Upper lobe of right lung (tissue), 1 donor: Measurements from ENCODE around the gene PHACTR4. TPM values are rescaled to one million over a fixed set of nuclear protein-coding genes. Genes with fewer than 3 reads are reported as not detected.
"Not testable (repeated sequence)": the region's sequence is repeated elsewhere in the genome, so short reads cannot be mapped to it uniquely, and the experiment has no call there.

Experiments
- ATAC-seq: fragments of 200-7000 bp; cut with Tn5 transposase; one replicate; pipeline ENCODE4 v1.9.1; 2020; ENCODE audit warnings: mild to moderate bottlenecking, moderate library complexity
- DNase-seq: peaks from one replicate; pipeline ENCODE4 v3.0.0-alpha.2; 2020
- H3K27ac ChIP-seq: fragments of 200-600 bp; one replicate; pipeline ENCODE4 v1.8.0; 2022
- H3K27me3 ChIP-seq: fragments of 200-600 bp; one replicate; pipeline ENCODE4 v1.8.0; 2022; ENCODE audit warnings: mild to moderate bottlenecking
- H3K36me3 ChIP-seq: fragments of 200-600 bp; one replicate; pipeline ENCODE4 v1.8.0; 2022
- H3K4me1 ChIP-seq: fragments of 200-600 bp; one replicate; pipeline ENCODE4 v1.8.0; 2022
- H3K4me3 ChIP-seq: fragments of 200-600 bp; one replicate; pipeline ENCODE4 v1.8.0; 2022; ENCODE audit warnings: mild to moderate bottlenecking
- H3K9me3 ChIP-seq: fragments of 200-600 bp; one replicate; pipeline ENCODE4 v1.8.0; 2022
- intact Hi-C: fragments of 100-400 bp; cut with DNase I; formaldehyde crosslinking; loops from one replicate; pipeline ENCODE4 v1.11.0; 2022
- total RNA-seq: library from RNA; stranded (reverse); fragmentation: NEBNext Ultra II Directional; extraction: Animal tissue kit (Norgen Biotek cat#: 25700); gene quantifications from one replicate; pipeline ENCODE4 v1.2.1, GENCODE V29; 2021
- TF ChIP-seq, protein P1 (sequence below): fragments of 200-600 bp; IDR thresholded peaks from one replicate; pipeline ENCODE4 v1.8.0; 2022; ENCODE audit warnings: antibody characterized with exemption
- donor health status: DM: no; HTN: yes; CAD: no; lungs with severe emphysema.

The PHACTR4 gene
- total RNA-seq, 1 donor from 2014 or later: 43.2 TPM

DNA sequence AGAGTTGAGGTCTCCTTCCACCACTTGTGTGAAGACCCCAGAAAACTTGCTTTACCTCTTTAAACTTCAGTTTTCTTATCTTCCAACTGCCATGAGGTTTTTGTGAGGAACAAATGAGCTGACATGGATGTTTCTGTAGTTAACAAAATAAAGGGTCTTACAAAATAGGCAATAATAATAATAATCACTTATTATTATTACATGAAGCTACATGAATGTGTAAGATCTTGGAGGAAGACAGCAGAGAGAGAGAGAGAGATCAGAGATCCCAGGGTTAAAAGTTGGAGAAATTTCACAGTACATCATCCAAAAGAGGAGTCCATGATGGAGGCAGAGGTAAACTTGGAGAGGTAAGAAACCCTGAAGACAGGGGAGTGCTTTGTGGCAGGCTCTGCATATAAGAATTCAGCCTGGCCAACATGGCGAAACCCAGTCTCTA lies 147.0 kb downstream of the PHACTR4 start:
- DNase-seq (no peak), ATAC-seq (no peak)
- intact Hi-C loops: loop anchor here (10.0 kb wide), 1 partner anchor 78 kb away; the partner anchor contains the start of gene RAB42
- no peaks in the 10 kb centered on the region for H3K27me3 ChIP-seq
- no peak overlapping the region for H3K27ac ChIP-seq
- TF ChIP-seq, protein P1, sequence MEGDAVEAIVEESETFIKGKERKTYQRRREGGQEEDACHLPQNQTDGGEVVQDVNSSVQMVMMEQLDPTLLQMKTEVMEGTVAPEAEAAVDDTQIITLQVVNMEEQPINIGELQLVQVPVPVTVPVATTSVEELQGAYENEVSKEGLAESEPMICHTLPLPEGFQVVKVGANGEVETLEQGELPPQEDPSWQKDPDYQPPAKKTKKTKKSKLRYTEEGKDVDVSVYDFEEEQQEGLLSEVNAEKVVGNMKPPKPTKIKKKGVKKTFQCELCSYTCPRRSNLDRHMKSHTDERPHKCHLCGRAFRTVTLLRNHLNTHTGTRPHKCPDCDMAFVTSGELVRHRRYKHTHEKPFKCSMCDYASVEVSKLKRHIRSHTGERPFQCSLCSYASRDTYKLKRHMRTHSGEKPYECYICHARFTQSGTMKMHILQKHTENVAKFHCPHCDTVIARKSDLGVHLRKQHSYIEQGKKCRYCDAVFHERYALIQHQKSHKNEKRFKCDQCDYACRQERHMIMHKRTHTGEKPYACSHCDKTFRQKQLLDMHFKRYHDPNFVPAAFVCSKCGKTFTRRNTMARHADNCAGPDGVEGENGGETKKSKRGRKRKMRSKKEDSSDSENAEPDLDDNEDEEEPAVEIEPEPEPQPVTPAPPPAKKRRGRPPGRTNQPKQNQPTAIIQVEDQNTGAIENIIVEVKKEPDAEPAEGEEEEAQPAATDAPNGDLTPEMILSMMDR: no peak
- peaks cover 41% of the 10 kb centered on the region for H3K36me3 ChIP-seq
- peaks cover 15% of the 10 kb centered on the region for H3K4me1 ChIP-seq
- no peaks in the 10 kb centered on the region for H3K9me3 ChIP-seq
- H3K4me3 ChIP-seq: no peak overlapping the region

DNA sequence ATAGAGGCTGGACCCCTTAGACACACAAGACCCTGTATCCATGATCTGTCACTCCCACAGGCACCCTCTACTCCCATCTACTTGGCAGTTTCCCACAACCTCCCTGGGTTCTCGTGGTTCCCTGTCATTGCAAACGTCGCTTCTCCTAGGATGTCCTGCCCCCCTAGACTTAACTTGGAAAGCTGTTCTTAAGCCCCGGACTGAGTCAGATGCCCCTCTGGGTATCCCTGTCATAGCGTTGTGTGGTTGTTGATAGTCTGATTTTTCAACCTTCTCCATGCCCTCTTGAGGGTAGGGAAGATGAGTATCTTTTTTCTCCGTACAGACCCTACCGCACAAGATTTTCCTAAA lies 148.1 kb downstream of the PHACTR4 start:
- intact Hi-C loops: loop anchor here (10.0 kb wide), 1 partner anchor 77 kb away; the partner anchor contains the start of gene RAB42

DNA sequence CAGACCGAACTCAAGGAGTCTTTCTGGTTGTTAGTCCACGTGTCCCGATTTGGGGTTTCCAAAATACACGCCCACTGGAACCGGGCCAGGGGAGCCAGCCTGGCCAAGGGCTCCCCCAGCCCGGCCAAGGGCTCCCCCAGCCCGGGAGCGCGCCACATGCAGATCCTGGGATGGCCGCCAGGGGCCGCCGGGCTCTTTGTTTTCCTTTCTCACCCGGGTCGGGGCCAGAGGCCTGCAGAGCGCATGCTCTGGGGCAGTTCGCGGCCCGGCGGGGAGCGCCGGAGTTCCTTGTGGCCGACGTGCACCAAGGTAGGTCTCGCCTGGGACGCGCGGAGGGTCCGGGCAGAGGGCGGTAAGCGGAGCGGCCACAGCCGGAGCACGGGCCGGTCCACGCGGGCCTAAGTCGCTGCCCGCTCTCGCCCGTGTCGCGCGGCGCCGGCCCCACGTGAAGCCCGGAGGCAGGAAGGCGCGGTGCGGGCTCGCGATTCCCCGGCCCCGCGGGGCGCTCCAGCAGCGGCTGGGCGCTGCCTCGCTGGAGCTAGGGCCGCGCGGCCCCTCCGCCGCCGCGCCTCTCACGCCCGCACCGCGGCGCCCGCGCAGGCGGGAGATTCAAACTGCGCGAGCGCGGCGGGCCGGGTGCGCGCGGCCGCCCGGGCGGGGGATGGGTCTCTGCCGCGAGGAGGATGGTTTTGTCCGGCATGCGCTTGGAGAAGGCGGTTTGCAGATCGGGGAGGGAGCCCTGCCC lies 148.6 kb downstream of the PHACTR4 start:
- H3K27me3 ChIP-seq: no peaks in the 10 kb centered on the region
- H3K9me3 ChIP-seq: no peaks in the 10 kb centered on the region
- peak overlapping the region; percentile 78 for H3K27ac ChIP-seq
- H3K4me3 ChIP-seq: peak overlapping the region; percentile 72
- peaks cover 14% of the 10 kb centered on the region for H3K4me1 ChIP-seq
- peaks cover 25% of the 10 kb centered on the region for H3K36me3 ChIP-seq
- ATAC-seq: peak; percentile 97
- peak; percentile 95 for DNase-seq
- intact Hi-C loops: loop anchor here (10.0 kb wide), 1 partner anchor 77 kb away; the partner anchor contains the start of gene RAB42
- TF ChIP-seq, protein P1: peak; percentile 100

More for the DNA sequence above, 148.1 kb downstream of the PHACTR4 start:
- Histone ChIP-seq H3K9me3 (no peaks in the 10 kb centered on the region), H3K4me3 (peak overlapping the region; percentile 72), H3K4me1 (peaks cover 14% of the 10 kb centered on the region), H3K36me3 (peaks cover 30% of the 10 kb centered on the region), H3K27me3 (no peaks in the 10 kb centered on the region), H3K27ac (peak overlapping the region; percentile 78)
- no peak for DNase-seq
- TF ChIP-seq, protein P1: no peak
- ATAC-seq: no peak

DNA sequence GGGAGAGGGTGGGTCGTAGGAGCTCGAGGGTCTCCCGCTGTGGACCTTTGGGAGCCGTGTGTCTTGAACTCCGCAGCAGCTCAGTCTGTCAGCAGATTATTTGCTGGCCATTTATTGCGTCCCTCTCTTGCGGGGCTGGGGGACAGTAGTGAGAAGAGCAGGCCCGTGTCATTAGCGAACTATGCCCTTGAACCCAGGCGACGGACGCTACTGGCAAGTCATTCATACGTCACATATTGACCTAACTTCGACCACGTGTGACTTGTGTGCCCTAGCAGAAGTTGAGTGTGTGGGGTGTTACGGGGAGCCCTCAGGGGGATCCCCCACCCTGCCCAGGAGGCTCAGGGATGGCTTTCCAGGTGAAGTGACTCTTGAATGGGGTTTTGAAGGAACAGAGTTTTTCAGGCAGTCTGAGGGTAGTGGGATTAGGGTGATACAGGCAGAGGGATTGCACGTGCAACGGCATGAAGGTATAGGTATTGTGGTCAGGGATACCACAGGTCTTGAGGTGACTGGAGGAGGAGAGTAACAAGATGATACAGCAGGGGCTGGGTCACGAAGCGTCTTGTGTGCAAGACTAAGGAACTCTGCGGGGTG lies 149.3 kb downstream of the PHACTR4 start:
- ATAC-seq (peak; percentile 5), DNase-seq (no peak)
- Histone ChIP-seq H3K27ac (no peak overlapping the region), H3K27me3 (no peaks in the 10 kb centered on the region), H3K4me1 (peaks cover 14% of the 10 kb centered on the region), H3K9me3 (no peaks in the 10 kb centered on the region), H3K36me3 (peaks cover 18% of the 10 kb centered on the region), H3K4me3 (peak overlapping the region; percentile 72)
- intact Hi-C loops: loop anchor here (10.0 kb wide), 1 partner anchor 76 kb away; the partner anchor contains the start of gene RAB42
- TF ChIP-seq, protein P1: no peak

DNA sequence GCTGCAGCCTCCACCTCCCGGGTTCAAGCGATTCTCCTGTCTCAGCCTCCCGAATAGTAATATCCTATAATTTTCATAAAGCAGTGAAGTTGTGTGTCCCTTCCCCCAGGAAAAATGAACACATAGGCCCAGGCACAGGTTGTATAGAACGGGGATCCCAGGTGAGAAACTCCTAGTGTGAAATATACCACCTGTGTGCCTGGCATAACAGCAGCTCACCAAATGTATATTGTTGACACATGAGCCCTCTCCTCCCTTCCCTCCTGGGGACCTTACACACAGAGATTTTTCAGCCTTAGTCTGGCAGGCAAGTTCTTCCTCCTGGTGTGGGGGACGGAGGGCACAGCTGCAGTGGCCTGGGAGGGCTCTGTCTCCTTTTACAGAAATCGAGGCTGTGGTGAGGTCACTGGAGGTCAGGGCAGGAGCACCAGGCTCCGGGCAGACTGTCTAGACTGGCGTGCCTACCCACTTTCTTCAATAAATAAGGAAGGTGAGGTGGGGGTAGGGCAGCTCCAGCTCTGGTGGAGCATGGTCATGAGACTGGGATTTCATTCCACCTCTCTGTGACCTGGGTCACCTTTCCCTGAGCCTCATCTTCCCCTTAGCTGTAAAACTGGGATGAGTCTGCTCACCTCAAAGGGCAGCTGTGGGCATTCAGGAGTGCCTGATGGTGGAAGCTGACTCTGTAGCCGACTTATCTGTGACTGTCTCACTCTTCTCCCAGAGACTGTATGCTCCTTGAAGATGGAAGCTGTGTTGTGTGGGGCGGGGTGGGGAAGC lies 150.6 kb downstream of the PHACTR4 start:
- no peak overlapping the region for H3K4me3 ChIP-seq
- no peak overlapping the region for H3K27ac ChIP-seq
- DNase-seq (no peak), ATAC-seq (no peak)
- H3K27me3 ChIP-seq: no peaks in the 10 kb centered on the region
- TF ChIP-seq, protein P1: no peak
- H3K4me1 ChIP-seq: peaks cover 14% of the 10 kb centered on the region
- intact Hi-C loops: loop anchor here (10.0 kb wide), 1 partner anchor 75 kb away; the partner anchor contains the start of gene RAB42
- H3K36me3 ChIP-seq: peaks cover 5% of the 10 kb centered on the region
- H3K9me3 ChIP-seq: no peaks in the 10 kb centered on the region

DNA sequence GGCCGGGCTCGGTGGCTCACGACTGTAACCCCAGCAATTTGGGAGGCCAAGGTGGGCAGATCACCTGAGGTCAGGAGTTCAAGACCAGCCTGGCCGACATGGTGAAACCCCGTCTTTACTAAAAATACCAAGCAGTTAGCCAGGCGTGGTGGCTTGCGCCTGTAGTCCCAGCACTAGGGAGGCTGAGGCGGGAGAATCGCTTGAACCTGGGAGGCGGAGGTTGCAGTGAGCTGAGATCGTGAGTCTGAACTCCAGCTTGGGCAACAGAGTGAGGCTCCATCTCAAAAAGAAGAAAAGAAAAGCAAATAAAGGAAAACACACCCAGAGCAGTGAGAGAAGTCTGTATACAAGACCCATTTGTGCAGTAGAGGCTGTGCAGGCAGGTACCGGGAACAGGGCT lies 151.3 kb downstream of the PHACTR4 start:
- H3K9me3 ChIP-seq, H3K36me3 ChIP-seq, ATAC-seq, H3K27ac ChIP-seq, DNase-seq, H3K27me3 ChIP-seq, intact Hi-C loops, H3K4me3 ChIP-seq: not testable (repeated sequence)
- peaks cover 14% of the 10 kb centered on the region for H3K4me1 ChIP-seq
